H1 (cell line): ENCODE data around the gene DHX29. TPM values are rescaled to one million over a fixed set of nuclear protein-coding genes. Genes with fewer than 3 reads are reported as not detected.

Experiments used
- CTCF ChIA-PET: fragments of 300-600 bp; sonication (Branson Sonifier 250); formaldehyde crosslinking; loops from one replicate; lab custom pipeline; 2021; ENCODE audit not compliant: partially characterized antibody; lab: Charles Lee
- POLR2A ChIA-PET: fragments of 300-600 bp; sonication (Branson Sonifier 250); formaldehyde crosslinking; loops from one replicate; lab custom pipeline; 2021; ENCODE audit warnings: inconsistent platforms; ENCODE audit not compliant: partially characterized antibody; lab: Charles Lee
- DNase-seq, 2 experiments: peaks; one replicate each; pipeline versions ENCODE4 v3.0.0 to v3.0.0-alpha.2; 2010 to 2022; ENCODE audit warnings: low spot score in 2 of 2, low read depth in 1 of 2, mixed read lengths in 1 of 2
- FAIRE-seq: peaks from 2 replicates; lab custom pipeline; 2011; peaks lifted over from hg19 to GRCh38; lab: Jason Lieb, UNC
- H2AFZ ChIP-seq: 2 replicates; pipeline ENCODE4 v1.8.1; 2012; ENCODE audit warnings: low read length, inconsistent platforms
- H2AK5ac ChIP-seq: 2 replicates; pipeline ENCODE4 v1.6.1; 2013; ENCODE audit warnings: low read depth, low read length
- H2BK120ac ChIP-seq: replicated peaks from 2 replicates; pipeline ENCODE3; 2013; ENCODE audit warnings: low read depth, low read length, inconsistent platforms
- H2BK12ac ChIP-seq: 2 replicates; pipeline ENCODE4 v1.6.1; 2013; ENCODE audit warnings: low read depth, low read length
- H2BK15ac ChIP-seq: 2 replicates; pipeline ENCODE4 v1.6.1; 2013; ENCODE audit warnings: low read length
- H2BK20ac ChIP-seq: 2 replicates; pipeline ENCODE4 v1.6.1; 2013; ENCODE audit warnings: low read length
- H2BK5ac ChIP-seq: 2 replicates; pipeline ENCODE4 v1.6.1; 2013; ENCODE audit warnings: low read depth, low read length
- H3K14ac ChIP-seq: 2 replicates; pipeline ENCODE4 v1.6.1; 2013; ENCODE audit warnings: inconsistent platforms; ENCODE audit not compliant: insufficient read length
- H3K18ac ChIP-seq: 2 replicates; pipeline ENCODE4 v1.6.1; 2013; ENCODE audit warnings: low read length; ENCODE audit errors: extremely low read depth
- H3K23ac ChIP-seq: 2 replicates; pipeline ENCODE4 v1.6.1; 2013; ENCODE audit warnings: inconsistent platforms; ENCODE audit not compliant: insufficient read length
- H3K23me2 ChIP-seq: 2 replicates; pipeline ENCODE4 v1.6.1; 2013; ENCODE audit warnings: low read depth, low read length
- H3K27ac ChIP-seq: 2 replicates; pipeline ENCODE4 v1.6.1; 2011; ENCODE audit warnings: low read depth, low read length, inconsistent platforms
- H3K27me3 ChIP-seq, 4 experiments: replicated peaks in 1 of 4; 1 replicate in 1 of 4; 2 replicates in 3 of 4; pipeline versions ENCODE4 v1.6.1 to v1.8.1; 2011 to 2013; ENCODE audit warnings: low read length in 3 of 4, mild to moderate bottlenecking in 3 of 4, inconsistent platforms in 2 of 4, mixed read lengths in 2 of 4, moderate library complexity in 1 of 4; ENCODE audit not compliant: control insufficient read depth in 3 of 4, insufficient read depth in 3 of 4; ENCODE audit errors: extremely low read depth in 1 of 4
- H3K36me3 ChIP-seq, 4 experiments: 2 replicates each; pipeline versions ENCODE4 v1.6.1 to v1.8.1; 2011 to 2013; ENCODE audit warnings: mild to moderate bottlenecking in 4 of 4, low read length in 3 of 4, moderate library complexity in 2 of 4, control low read depth in 1 of 4, inconsistent platforms in 1 of 4; ENCODE audit not compliant: insufficient read depth in 4 of 4, control insufficient read depth in 2 of 4
- H3K4ac ChIP-seq: replicated peaks from 2 replicates; pipeline ENCODE3; 2013; ENCODE audit warnings: low read length, low read depth, mixed read lengths, inconsistent platforms; ENCODE audit not compliant: insufficient read length
- H3K4me1 ChIP-seq, 4 experiments: replicated peaks in 1 of 4; 1 replicate in 1 of 4; 2 replicates in 3 of 4; pipeline versions ENCODE4 v1.6.1 to v1.8.1; 2011 to 2013; ENCODE audit warnings: low read length in 3 of 4, inconsistent platforms in 2 of 4, mixed read lengths in 1 of 4; ENCODE audit not compliant: insufficient read depth in 4 of 4, control insufficient read depth in 3 of 4
- H3K4me2 ChIP-seq, 2 experiments: 2 replicates each; pipeline versions ENCODE4 v1.6.1 to v1.8.1; 2011 to 2013; ENCODE audit warnings: low read depth in 2 of 2, low read length in 2 of 2, control low read depth in 1 of 2, inconsistent platforms in 1 of 2, mild to moderate bottlenecking in 1 of 2; ENCODE audit not compliant: insufficient read depth in 1 of 2
- H3K4me3 ChIP-seq, 4 experiments: fragments of 200-600, 300-600 bp in 1 of 4; sonication (generic), shearing (Covaris generic), sonication (Bioruptor Twin) in 1 of 4; 2 replicates each; pipeline versions ENCODE4 v1.5.1 to v1.8.1; 2011 to 2016; ENCODE audit warnings: low read length in 4 of 4, low read depth in 3 of 4, control low read depth in 2 of 4, inconsistent platforms in 2 of 4, mild to moderate bottlenecking in 2 of 4, mixed read lengths in 1 of 4, moderate library complexity in 1 of 4; ENCODE audit not compliant: insufficient read depth in 2 of 4; ENCODE audit errors: extremely low read depth in 1 of 4
- H3K56ac ChIP-seq: replicated peaks from 2 replicates; pipeline ENCODE3; 2013; ENCODE audit warnings: low read depth, mild to moderate bottlenecking, mixed read lengths, low read length, inconsistent platforms; ENCODE audit not compliant: insufficient read length
- H3K79me1 ChIP-seq: 2 replicates; pipeline ENCODE4 v1.6.1; 2013; ENCODE audit warnings: low read depth, low read length, control low read depth
- H3K79me2 ChIP-seq, 2 experiments: 2 replicates each; pipeline versions ENCODE4 v1.6.1 to v1.8.1; 2012 to 2013; ENCODE audit warnings: low read length in 2 of 2, mild to moderate bottlenecking in 2 of 2, inconsistent platforms in 1 of 2; ENCODE audit not compliant: insufficient read depth in 2 of 2, control insufficient read depth in 1 of 2
- H3K9ac ChIP-seq, 4 experiments: replicated peaks in 1 of 4; 1 replicate in 1 of 4; 2 replicates in 3 of 4; pipeline versions ENCODE4 v1.6.1 to v1.8.1; 2011 to 2013; ENCODE audit warnings: low read depth in 3 of 4, low read length in 3 of 4, control low read depth in 2 of 4, mild to moderate bottlenecking in 2 of 4, moderate library complexity in 2 of 4, inconsistent platforms in 1 of 4; ENCODE audit errors: extremely low read depth in 1 of 4
- H3K9me3 ChIP-seq, 2 experiments: 2 replicates each; pipeline versions ENCODE4 v1.6.1 to v1.8.1; 2012 to 2013; ENCODE audit warnings: mild to moderate bottlenecking in 2 of 2, moderate library complexity in 2 of 2, control low read depth in 1 of 2, inconsistent platforms in 1 of 2, low read depth in 1 of 2, low read length in 1 of 2, mixed read lengths in 1 of 2; ENCODE audit not compliant: insufficient read depth in 2 of 2
- H4K20me1 ChIP-seq, 2 experiments: replicated peaks in 1 of 2; 2 replicates each; pipeline versions ENCODE3 to v1.8.1; 2011 to 2013; ENCODE audit warnings: inconsistent platforms in 2 of 2, low read length in 2 of 2, mild to moderate bottlenecking in 1 of 2; ENCODE audit not compliant: insufficient read depth in 2 of 2, control insufficient read depth in 1 of 2
- H4K5ac ChIP-seq: 2 replicates; pipeline ENCODE4 v1.6.1; 2013; ENCODE audit warnings: low read length, low read depth, mixed read lengths, inconsistent platforms; ENCODE audit not compliant: insufficient read length
- H4K8ac ChIP-seq: 2 replicates; pipeline ENCODE4 v1.8.0; 2013; ENCODE audit warnings: mild to moderate bottlenecking, moderate library complexity, low read length, inconsistent platforms; ENCODE audit not compliant: insufficient read depth; ENCODE audit errors: extremely low read depth
- H4K91ac ChIP-seq: replicated peaks from 2 replicates; pipeline ENCODE3; 2013; ENCODE audit warnings: low read length, mixed read lengths, inconsistent platforms; ENCODE audit not compliant: insufficient read length
- EZH2 ChIP-seq: fragments of 200-600 bp; sonication (generic); IDR thresholded peaks from 2 replicates; pipeline ENCODE4 v1.7.1; 2012; ENCODE audit warnings: low read depth, mild to moderate bottlenecking, moderate library complexity, low read length, inconsistent platforms; ENCODE audit not compliant: severe bottlenecking
- TEAD4 ChIP-seq: IDR thresholded peaks from 2 replicates; pipeline ENCODE4 v1.6.1; 2012; ENCODE audit warnings: low read depth, low read length, inconsistent platforms, mixed read lengths
- WGBS, 2 experiments: shearing (Covaris generic) in 1 of 2; methylation state at CpG; one replicate each; pipeline versions ENCODE4 v1.1.6 to v1.1.7; 2013 to 2015; ENCODE audit warnings: low lambda C conversion rate in 2 of 2, mixed read lengths in 2 of 2, inconsistent platforms in 1 of 2, low coverage in 1 of 2, missing lambda C conversion rate in 1 of 2; ENCODE audit not compliant: insufficient replicate concordance in 2 of 2, insufficient coverage in 1 of 2, insufficient read length in 1 of 2; ENCODE audit errors: extremely low coverage in 1 of 2, missing lambda C conversion rate in 1 of 2; 5-methylcytosine and 5-hydroxymethylcytosine counted together
- polyA plus RNA-seq, 7 experiments: library from polyadenylated mRNA; depleted of rRNA in 3 of 7; stranded (reverse) in 5 of 7; unstranded in 2 of 7; fragments of >200 nt in 5 of 7; fragments of 200-250 nt in 2 of 7; gene quantifications; 1 replicate in 5 of 7; 2 replicates in 1 of 7; 4 replicates in 1 of 7; pipeline versions ENCODE4 v1.2.1 to v1.2.3, GENCODE V29; 2011 to 2013; ENCODE audit warnings: missing spikeins in 2 of 7, mixed read lengths in 2 of 7
- total RNA-seq: library from RNA; stranded (reverse); fragmentation: NEBNext Ultra II Directional; extraction: Animal tissue kit (Norgen Biotek cat#: 25700); gene quantifications from 2 replicates; pipeline ENCODE4 v1.2.1, GENCODE V29; 2021

The DHX29 gene
- total and polyA plus RNA-seq, 2 of the 8 experiments (the other 6 are each of a cell fraction or from before 2014, with no cell fraction given): 3.4 to 32.1 TPM

- no peak overlapping the region for H3K23ac ChIP-seq
- no peaks in the 10 kb centered on the region for H3K9me3 ChIP-seq
- WGBS, 2 experiments: 23% methylated on average over 7 of the region's 7 CpGs; no CpG with 5 or more reads in 1 of the 2 experiments
- POLR2A ChIA-PET: interaction anchor here (0.7 to 1.6 kb wide), 5 partner anchors 9 to 1959 kb away, joined by 3 to 13 read pairs (median 5); partner anchors contain the start of gene CCNO
- H3K36me3 ChIP-seq: peaks cover 0 to 6% (median 0%) of the 10 kb centered on the region in 4 experiments; a peak in 1 of 8 replicates
- no peak overlapping the region for H2BK15ac ChIP-seq
- no peak overlapping the region for H3K14ac ChIP-seq
- no peak for DNase-seq
- H3K4me1 ChIP-seq: peaks cover 2 to 23% (median 10%) of the 10 kb centered on the region in 4 experiments
- FAIRE-seq: no peak
- no peak overlapping the region for H2BK5ac ChIP-seq
- H3K9ac ChIP-seq: no peak overlapping the region
- no peaks in the 10 kb centered on the region for H3K79me1 ChIP-seq
- peaks cover 13% of the 10 kb centered on the region; the same call in 1 of the 2 replicates for H3K23me2 ChIP-seq
- no peaks in the 10 kb centered on the region for H3K79me2 ChIP-seq
- no peak overlapping the region for H2BK12ac ChIP-seq
- peak overlapping the region; percentile 67 to 81 for H3K4me2 ChIP-seq
- H3K56ac ChIP-seq: no peak overlapping the region
- no peak overlapping the region for H3K18ac ChIP-seq
- H2AFZ ChIP-seq: no peak overlapping the region
- no peak overlapping the region for H3K4ac ChIP-seq
- H3K4me3 ChIP-seq: peak overlapping the region in 2 of 4 experiments; percentile 17 to 51; a peak in 3 of 8 replicates
- no peak overlapping the region for H2BK120ac ChIP-seq
- H4K91ac ChIP-seq: no peak overlapping the region
- H2BK20ac ChIP-seq: no peak overlapping the region
- H4K8ac ChIP-seq: no peak overlapping the region
- no peak overlapping the region for H4K5ac ChIP-seq
- CTCF ChIA-PET: interaction anchor here (0.8 to 13.6 kb wide), 8 partner anchors 11 to 887 kb away, joined by 3 to 143 read pairs (median 4); partner anchors contain the start of genes CCNO and CDC20B
- H4K20me1 ChIP-seq: peaks cover 3 to 28% of the 10 kb centered on the region in 2 experiments
- no peak overlapping the region for H3K27ac ChIP-seq
- H2AK5ac ChIP-seq: no peak overlapping the region
- peaks cover 75 to 94% (median 91%) of the 10 kb centered on the region in 4 experiments for H3K27me3 ChIP-seq
- TF ChIP-seq EZH2 (peak; percentile 82), TEAD4 (no peak)
These were observed 83.7 kb downstream of the DHX29 start for GRCh38 chr5:55223812-55224240.
